Ramos (cell line): ENCODE results near the gene QSOX1.

Experiments used
- in situ Hi-C: fragments of 300-500 bp; cut with MboI; formaldehyde crosslinking; loops from one replicate; pipeline ENCODE4 v1.14.3; 2022; ENCODE audit warnings: low sequenced_read_pairs; ENCODE audit not compliant: unreplicated experiment

Gene QSOX1

DNA sequence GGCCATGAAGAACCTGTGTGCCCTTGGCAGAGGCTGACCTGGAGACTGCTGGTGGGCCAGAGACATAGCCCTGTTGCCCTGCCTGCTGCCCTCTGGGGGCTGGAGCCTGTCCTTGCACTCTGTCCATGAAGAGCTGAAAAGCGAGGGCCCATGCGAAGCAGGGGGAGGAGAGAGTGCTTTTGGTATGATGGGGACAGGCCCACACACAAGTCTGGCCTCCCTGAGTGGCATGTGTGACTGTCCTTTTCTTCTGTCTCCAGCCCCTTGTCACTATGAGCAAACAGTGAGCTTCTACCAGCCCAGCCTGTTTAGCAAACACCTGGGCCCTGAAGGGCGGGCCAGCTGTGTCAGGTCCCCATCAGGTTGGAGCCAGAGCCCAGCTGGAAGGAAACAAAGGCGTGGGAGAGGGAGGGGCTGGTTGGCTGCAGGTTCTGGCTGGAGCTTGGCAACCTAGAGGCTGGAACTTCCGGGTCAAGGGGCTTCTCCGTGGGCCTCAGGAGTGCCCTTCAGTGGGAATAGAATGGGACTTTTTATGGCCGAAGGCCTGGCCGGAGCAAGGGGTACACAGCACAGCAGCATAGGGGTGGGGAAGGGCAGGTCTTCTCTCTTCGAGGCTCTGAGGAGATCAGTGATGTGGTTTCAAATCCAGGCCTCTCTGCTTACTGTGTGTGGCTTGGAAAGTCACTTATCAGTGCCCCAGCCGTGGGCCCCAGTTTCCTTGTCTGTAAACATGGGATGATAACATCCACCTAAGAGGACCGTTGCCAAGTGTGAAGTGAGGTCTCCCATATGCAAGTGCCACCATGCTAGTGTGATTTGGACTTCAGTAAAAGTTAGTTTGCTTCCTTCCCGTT, 14.3 kb downstream of the QSOX1 start:
- in situ Hi-C loops = no loop called here

DNA sequence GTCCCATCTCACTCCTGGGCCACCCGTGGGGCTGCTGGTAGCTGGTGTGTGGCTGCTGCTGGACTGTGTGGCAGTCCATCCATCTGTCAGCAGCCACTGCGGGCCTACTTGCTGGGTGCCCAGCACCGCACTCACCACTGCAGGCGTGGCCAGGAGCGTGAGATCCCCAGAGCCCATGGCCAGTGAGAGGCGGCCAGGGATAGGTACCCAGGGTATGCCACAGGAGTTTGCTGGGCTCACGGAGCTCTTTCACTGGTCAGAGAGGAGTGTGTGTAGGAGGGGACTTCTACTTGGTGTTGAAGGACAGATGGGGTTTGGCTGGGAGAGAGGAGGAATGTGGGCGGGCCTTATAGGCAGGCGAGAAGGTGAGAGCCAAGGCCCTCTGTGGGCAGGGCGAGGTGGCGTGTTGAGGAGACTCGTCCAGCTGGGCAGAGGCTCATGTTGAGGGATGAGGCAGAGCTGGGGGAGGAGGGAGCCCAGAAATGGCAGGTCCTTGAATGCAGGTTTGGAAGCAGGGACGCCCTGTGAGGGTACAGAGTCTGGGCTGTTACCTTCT, 15.0 kb downstream of the QSOX1 start:
- in situ Hi-C loops = loop anchor here (5.0 kb wide), 1 partner anchor 297 kb away; no protein-coding TSS in a partner anchor

DNA sequence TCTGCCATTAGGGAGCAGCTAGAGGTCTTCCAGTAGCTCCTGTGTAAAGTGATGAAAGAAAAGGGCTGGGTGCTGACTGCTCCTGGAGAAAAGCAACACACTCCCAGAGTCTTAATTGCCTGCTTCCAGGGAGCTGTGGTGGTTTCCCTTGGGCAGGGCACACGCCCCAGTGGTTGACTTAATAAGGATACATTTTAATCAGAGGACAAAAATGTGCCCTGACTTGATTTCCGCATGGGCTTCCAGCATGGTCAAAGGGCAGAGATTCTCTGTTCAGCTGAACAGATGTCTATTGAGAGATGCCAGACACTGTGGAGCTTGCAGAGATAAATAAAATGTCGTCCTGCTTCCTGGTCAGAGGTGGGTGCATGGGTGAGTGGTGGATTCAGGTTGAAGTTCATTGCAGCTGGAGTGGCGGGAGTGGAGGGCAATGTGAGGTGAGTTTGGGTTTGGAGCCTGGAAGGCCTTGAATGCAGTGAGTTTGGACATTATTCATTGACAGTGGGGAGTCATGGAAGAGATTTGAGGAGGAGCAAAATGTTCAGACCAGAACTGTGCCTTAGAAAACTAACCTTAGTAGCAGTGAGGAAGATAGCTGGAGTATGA, 16.0 kb downstream of the QSOX1 start:
- in situ Hi-C loops = loop anchor here (5.0 kb wide), 1 partner anchor 298 kb away; no protein-coding TSS in a partner anchor

DNA sequence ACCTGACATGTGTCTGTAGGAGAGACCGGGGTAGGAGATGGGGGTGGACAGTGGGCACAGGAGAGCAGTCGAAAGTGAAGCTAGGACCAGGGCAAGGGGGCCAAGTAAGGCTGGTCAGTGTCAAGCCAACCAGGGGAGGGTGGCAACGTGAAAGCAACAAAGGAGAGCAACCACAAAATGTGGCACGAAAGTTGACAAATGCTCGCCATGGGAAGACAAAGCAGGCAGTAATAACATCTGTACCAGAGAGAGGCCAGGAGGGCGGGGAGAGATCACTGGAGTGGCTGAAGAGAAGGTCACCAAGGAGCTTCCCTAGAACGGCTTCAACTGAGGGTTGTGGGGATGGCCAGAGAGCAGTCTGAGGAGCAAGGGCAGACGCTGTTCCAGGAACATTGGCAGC, 17.0 kb downstream of the QSOX1 start:
- in situ Hi-C loops = loop anchor here (5.0 kb wide), 1 partner anchor 299 kb away; no protein-coding TSS in a partner anchor

DNA sequence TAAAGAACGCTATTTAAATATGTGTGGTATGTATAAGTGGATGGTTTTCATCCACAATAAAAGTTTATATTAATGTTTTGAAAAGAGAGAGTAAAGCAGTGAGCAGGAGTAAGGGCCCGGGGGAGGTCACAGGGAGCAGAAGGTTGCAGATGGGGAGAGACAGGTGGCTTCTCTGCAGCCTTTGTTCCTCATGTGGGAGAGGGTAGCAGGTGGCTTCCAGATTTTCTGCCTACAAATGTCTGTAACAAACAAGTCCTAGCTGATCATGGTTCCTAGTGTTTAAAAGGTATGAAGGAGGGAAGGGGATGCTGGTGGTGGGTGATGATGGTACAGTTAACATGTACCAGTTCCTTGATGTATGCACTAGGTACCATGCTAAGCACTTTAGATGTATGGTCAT, 18.8 kb downstream of the QSOX1 start:
- in situ Hi-C loops = loop anchor here (5.0 kb wide), 1 partner anchor 301 kb away; no protein-coding TSS in a partner anchor

DNA sequence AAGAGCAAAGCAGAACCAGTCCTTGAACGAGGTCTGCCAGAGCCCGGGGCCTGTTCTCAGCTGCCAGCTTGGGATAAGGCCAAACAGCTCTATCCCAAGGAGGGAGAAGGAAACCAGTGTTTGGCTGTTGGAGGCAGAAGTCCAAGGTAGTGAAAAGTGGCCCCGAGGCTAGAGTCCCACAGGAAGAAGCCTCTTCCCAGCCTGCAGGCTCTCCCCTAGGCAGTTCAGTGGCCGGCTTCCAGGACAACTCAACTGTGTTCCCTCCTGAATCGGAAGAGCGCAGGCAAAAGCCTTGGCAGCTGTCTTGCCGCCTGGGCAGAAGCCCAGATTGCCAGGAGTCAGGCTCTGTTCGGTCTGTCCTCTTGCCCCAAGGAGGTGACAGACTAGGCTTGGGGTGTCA, 19.3 kb downstream of the QSOX1 start:
- in situ Hi-C loops = loop anchor here (5.0 kb wide), 1 partner anchor 302 kb away; no protein-coding TSS in a partner anchor

DNA sequence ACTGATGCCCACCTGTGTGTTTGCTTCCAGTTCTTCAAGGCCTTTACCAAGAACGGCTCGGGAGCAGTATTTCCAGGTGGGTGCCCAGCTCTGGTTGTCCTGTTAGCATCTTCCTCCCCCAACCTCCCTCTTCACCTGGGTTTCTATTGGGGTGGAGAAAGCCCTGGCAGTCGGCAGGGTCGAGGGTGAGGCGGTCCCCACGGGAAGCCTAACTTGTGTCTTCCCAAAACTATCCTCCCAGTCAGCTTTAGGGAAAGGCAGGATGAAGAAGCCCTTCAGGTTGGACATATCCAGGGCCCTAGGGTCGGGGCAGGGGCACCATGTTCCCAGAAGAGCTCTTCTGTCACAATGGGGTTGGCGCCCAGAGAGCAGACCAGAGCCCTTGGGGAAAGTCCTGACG, 20.6 kb downstream of the QSOX1 start:
- in situ Hi-C loops = loop anchor here (25.0 kb wide), 1 partner anchor 463 kb away; no protein-coding TSS in a partner anchor

DNA sequence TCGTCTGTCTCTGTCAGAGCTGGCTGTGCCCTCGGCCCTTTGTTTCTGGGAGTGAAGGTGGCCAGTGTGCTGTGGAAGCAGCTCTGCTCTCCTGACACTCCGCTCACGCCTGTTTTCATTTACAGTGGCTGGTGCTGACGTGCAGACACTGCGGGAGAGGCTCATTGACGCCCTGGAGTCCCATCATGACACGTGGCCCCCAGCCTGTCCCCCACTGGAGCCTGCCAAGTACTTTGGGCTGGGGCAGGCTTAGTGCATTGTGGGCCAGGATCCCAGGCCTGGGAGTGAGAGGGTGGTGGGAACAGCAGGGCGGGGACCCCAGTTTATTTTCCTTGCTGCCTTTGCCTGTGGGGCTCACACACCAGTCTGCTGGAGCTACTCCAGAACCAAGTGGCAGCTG, 21.1 kb downstream of the QSOX1 start:
- in situ Hi-C loops = loop anchor here (25.0 kb wide), 1 partner anchor 464 kb away; no protein-coding TSS in a partner anchor

DNA sequence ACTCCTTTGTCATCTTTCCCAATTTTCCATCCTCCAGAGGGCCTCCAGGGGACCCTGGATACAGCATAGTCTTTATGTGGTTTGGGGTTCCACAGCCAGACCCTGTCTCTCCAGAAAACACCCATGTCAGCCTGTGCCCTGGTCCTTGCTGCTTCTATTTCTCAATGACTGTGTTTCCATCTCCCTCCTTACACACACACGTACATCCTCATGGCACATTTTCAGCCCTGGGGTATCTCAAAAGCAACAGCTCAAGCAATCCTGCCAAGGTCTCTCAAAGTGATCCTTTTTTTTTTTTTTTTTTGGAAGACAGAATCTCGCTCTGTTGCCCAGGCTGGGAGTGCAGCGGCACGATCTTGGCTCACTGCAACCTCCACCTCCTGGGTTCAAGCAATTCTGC, 22.3 kb downstream of the QSOX1 start:
- in situ Hi-C loops = loop anchor here (25.0 kb wide), 1 partner anchor 465 kb away; no protein-coding TSS in a partner anchor

DNA sequence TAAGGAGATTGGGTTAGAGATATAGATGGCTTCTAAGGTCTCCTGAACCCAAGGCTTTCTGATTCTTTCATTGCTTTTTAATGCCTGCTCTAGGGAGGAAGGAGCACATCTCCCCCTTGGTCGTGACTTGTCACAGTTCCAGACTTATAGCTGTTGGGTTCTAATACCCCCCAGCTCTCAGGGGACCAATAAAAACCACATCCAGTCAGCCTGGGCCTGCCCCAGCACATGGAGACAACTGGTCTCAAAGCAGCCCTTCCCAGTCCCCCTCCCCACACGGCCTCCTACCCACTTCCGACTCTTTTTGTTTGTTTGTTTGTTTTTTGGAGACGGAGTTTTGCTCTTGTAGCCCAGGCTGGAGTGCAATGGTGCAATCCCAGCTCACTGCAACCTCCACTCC, 23.3 kb downstream of the QSOX1 start:
- in situ Hi-C loops = loop anchor here (25.0 kb wide), 1 partner anchor 466 kb away; no protein-coding TSS in a partner anchor

DNA sequence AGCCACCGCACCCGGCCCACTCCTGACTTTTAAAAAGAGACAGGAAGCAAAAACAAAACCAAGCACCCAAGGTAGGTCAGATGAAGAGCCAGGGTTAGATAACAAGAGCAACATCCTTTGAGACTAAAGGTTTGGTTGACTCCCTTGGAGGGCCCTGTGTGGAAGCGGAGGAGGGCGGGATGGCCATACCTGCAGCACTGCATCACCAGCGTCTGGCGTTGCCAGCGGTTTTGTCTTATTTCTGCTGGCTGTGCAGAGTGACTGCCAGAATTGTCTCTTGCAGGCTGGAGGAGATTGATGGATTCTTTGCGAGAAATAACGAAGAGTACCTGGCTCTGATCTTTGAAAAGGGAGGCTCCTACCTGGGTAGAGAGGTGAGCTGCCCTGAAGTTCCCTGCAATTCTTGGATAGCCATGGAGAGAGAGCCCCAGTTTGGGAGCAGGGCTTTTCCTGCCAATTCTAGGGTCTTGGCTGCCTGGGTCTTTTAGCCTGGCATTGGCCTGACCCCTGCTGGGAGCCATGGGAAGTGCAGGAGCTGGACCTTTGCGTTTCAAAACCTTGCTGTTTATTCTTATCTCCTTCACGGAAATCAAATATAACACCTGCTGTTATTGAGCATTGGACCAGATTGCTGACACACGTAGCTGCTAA, 24.0 kb downstream of the QSOX1 start:
- in situ Hi-C loops = loop anchor here (25.0 kb wide), 1 partner anchor 466 kb away; no protein-coding TSS in a partner anchor

DNA sequence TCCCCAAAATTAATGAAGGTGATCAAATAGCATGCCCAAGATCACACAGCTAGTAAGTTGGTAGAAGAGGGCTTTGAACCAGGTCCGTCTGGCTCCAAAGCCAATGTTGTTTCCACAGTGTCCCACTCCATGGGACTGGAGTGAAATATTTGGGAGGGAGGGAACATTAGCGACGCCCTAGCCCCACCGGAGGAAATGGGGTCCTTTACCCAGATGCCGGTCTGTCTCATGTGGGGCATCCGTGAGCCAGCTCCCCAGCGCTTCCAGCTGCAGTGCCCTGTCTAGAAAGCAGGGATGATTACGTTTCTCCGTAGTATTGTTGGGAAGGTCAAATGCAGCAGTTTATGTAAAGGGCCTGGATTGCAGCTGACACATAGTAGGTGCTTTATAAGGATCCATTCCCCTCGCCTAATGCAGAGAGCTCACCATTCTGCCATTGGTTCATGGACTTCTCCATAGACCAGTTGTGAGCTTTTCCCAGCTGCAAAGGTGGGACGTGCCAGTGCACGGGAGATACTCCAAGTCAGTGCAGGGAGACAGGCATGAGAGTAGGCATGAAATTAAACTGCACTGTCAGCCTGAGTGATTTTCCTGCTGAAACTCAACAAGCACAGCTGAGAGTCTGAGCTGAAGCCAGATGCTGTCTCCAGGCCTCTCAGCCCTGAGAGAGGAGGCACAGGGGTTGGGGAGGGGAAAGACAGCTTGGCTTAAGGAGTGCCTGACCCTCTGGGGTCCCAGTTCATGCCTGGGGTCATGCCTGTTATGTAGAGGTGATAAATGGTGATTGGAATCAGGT, 24.7 kb downstream of the QSOX1 start:
- in situ Hi-C loops = loop anchor here (25.0 kb wide), 1 partner anchor 467 kb away; no protein-coding TSS in a partner anchor

DNA sequence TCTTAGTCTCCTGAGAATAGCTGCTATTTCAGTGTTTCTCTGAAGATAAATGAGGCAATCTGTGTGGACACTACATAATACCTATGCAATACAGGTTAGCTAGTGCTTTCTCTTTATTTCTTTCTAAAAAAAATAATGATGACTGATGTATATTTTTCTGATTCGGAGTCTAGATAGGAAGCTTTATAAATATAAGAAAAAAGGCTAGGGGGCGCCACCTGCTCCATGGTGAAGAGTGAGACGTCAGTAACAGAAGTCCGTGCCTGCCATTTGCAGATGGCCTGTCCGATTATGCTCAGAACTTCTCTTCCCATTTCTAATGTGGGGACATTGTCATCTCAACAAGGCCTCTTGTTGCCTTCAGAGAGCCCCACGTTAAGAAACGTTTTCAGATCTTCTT, 26.4 kb downstream of the QSOX1 start:
- in situ Hi-C loops = loop anchor here (25.0 kb wide), 1 partner anchor 469 kb away; no protein-coding TSS in a partner anchor

DNA sequence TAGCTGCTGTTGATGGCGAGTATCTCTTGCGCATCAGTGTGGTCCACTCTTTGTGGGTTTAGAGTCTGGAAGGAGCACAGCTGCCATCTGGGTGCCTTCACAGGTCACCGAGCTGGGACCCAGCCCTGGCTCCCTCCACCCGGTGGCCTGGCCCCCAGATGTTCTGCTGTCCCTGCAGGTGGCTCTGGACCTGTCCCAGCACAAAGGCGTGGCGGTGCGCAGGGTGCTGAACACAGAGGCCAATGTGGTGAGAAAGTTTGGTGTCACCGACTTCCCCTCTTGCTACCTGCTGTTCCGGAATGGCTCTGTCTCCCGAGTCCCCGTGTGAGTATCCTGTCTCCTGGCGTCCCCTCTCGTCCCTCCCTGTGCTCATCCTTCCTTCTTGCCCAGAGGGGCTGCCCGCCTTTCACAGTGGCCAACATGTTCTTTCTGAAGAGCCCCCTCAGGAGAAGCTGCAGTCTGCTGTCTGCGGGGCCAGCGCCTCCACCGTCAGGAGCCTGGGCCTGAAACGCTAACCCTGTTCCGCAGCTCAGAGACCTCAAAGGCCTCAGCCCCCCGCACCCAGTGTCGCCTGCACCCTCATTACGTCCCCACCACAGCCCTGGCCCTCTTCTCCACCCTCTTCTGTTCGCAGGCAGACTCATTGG, 27.4 kb downstream of the QSOX1 start:
- in situ Hi-C loops = loop anchor here (25.0 kb wide), 1 partner anchor 470 kb away; no protein-coding TSS in a partner anchor

DNA sequence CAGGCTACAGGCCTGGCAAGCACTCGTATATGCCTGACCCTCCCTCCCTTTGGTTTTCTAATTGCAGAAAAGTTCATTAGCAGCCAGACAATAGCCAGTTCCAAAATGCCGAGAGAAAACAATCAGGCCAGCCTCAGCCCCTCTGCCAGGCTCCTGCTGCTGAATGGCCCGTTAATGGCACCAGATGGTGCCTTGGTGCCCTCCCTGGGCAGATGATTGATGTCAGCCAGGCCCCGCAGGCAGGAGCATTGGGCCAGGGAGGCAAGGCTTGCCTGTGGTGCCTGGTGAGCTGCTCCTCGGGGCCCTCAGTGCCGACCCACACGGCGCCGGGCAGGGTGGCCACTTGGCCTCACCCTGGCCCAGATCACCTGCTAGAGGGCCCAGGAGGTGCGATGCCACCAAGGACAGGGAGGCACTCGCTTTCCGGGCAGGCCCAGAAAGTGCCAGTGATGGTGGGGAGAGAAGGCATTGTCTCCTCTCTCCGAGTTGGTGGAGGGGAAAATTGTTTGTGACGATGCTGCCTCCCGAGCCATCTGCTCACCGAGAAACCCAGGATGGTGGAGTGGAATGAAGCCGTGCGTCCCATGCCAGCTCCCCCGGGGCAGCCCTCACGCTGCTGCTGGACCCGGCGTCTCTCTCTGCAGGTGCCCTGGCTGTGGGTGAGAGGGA, 28.1 kb downstream of the QSOX1 start:
- in situ Hi-C loops = loop anchor here (25.0 kb wide), 1 partner anchor 470 kb away; no protein-coding TSS in a partner anchor

DNA sequence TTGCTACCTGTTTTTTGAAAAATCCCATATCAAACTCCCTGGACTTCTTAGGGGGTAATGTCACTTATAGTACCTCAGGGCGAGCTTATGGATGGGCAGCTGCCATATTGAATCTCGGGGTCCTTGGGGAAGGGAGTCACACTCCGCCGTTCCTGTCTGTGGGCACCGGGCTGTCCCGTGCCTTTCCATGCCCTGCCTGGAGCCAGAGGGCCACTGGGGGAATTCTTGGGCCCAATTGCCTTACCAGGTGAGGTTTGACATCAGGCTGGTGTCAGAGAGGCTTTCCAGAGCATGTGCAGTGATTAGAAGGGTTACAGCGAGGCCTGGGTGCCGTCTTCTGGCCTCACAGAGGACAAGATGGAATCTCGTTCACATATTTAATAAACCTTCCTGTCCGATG, 28.8 kb downstream of the QSOX1 start:
- in situ Hi-C loops = loop anchor here (25.0 kb wide), 1 partner anchor 471 kb away; no protein-coding TSS in a partner anchor

DNA sequence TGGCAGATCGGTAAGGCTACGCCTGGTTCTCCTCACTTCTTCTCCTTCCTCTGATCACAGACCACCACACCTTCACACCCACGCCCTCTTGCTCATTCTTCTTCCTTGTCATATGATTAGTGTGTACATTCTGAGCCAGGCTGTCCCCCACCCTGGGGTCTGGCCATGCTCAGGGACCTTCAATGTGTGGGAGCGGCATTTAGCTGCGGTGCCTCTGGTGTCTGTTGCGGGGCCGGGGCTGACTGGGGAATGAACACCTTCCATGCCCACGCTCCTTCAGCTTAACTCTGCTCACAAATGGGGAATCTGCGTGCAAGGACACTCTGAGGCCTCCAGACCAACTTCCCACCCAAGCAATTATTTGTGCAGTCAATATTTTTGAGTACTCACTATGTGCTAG, 29.4 kb downstream of the QSOX1 start:
- in situ Hi-C loops = loop anchor here (25.0 kb wide), 1 partner anchor 472 kb away; no protein-coding TSS in a partner anchor

DNA sequence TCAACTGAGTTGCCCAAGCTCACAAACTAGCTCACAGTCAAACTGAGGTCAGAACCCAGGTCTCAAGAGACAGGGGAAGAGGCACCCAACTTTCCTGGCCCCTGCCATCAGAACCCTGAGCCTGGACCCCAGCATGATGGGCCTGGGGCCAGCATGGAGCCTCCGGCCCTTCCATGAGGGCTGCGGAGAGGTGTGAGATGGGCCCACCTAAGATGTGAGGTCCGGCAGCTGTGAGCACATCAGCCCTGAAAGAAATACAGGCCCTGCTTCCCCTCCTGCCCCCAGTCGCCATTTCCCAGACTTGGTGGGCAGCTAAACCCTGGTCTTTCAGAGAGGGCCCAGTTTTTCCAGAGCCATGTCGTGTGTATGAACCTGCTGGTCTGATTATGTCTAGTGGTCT, 30.6 kb downstream of the QSOX1 start:
- in situ Hi-C loops = loop anchor here (25.0 kb wide), 1 partner anchor 473 kb away; no protein-coding TSS in a partner anchor
